K562 (cell line): Measurements from ENCODE around the gene IFNGR2. TPM values are rescaled to one million over a fixed set of nuclear protein-coding genes. Genes with fewer than 3 reads are reported as not detected.

Experiments used
- FOXA3 ChIP-seq, 2 experiments: fragments of 450-650 bp in 1 of 2; sonication (generic) in 1 of 2; formaldehyde crosslinking; IDR thresholded peaks in 1 of 2; conservative IDR thresholded peaks in 1 of 2; 2 replicates each; pipeline versions ENCODE4 v1.4.0 to v1.8.0; 2020 to 2022; ENCODE audit warnings: mild to moderate bottlenecking in 2 of 2, missing genetic modification reagents in 1 of 2
- MAZ ChIP-seq, 2 experiments: fragments of 450-650 bp in 1 of 2; sonication (generic) in 1 of 2; formaldehyde crosslinking; IDR thresholded peaks in 1 of 2; conservative IDR thresholded peaks in 1 of 2; 2 replicates each; pipeline versions ENCODE4 v1.4.0 to v1.5.0; 2020; ENCODE audit warnings: mild to moderate bottlenecking in 1 of 2, missing genetic modification reagents in 1 of 2
- OTX1 ChIP-seq: fragments of 450-650 bp; formaldehyde crosslinking; IDR thresholded peaks from 2 replicates; pipeline ENCODE4 v1.4.0; 2022; ENCODE audit warnings: mild to moderate bottlenecking
- PHF8 ChIP-seq: fragments of 200-600 bp; sonication (generic); IDR thresholded peaks from 2 replicates; pipeline ENCODE4 v1.6.1; 2012; ENCODE audit warnings: mixed run types, mild to moderate bottlenecking, inconsistent platforms, low read length, moderate library complexity, borderline replicate concordance
- PML ChIP-seq: IDR thresholded peaks from 2 replicates; pipeline ENCODE4 v1.6.1; 2012; ENCODE audit warnings: low read length, inconsistent platforms
- POLR3G ChIP-seq: IDR thresholded peaks from 2 replicates; pipeline ENCODE4 v1.6.1; 2011; ENCODE audit not compliant: insufficient read length, insufficient replicate concordance; ENCODE audit errors: extremely low read depth
- ZKSCAN1 ChIP-seq: fragments of 150-350 bp; IDR thresholded peaks from 2 replicates; pipeline ENCODE4 v1.6.1; 2016; ENCODE audit warnings: low read depth, low read length
- ZNF174 ChIP-seq: fragments of 250-450 bp; sonication (Bioruptor Pico); IDR thresholded peaks from 2 replicates; pipeline ENCODE4 v1.4.0; 2020; ENCODE audit warnings: mild to moderate bottlenecking
- polyA plus RNA-seq, 8 experiments: library from polyadenylated mRNA; depleted of rRNA in 4 of 8; stranded (reverse) in 5 of 8; unstranded in 3 of 8; fragments of >200 nt; fragmentation: Nextera tagmentation in 2 of 8; fragmentation: Illumina TruSeq in 1 of 8; extraction: Ambion mirVana in 2 of 8; extraction: Trizol in 1 of 8; gene quantifications; 2 replicates each; pipeline versions ENCODE4 v1.2.1 to v1.2.3, GENCODE V29; 2011 to 2014; ENCODE audit warnings: inconsistent platforms in 1 of 8, missing spikeins in 1 of 8
- total RNA-seq, 7 experiments: library from RNA; depleted of rRNA in 6 of 7; stranded (reverse); fragments of >200 nt in 6 of 7; fragmentation: Illumina TruSeq in 2 of 7; extraction: Trizol in 2 of 7; gene quantifications; 2 replicates each; pipeline versions ENCODE4 v1.2.1 to v1.2.3, GENCODE V29; 2011 to 2021; ENCODE audit warnings: low replicate concordance in 1 of 7
- TF ChIP-seq, protein P1 (sequence below): fragments of 450-650 bp; IDR thresholded peaks from 2 replicates; pipeline ENCODE4 v1.6.1; 2016; ENCODE audit warnings: mild to moderate bottlenecking, moderate library complexity
- TF ChIP-seq, protein P2 (sequence below): IDR thresholded peaks from 2 replicates; pipeline ENCODE4 v1.6.1; 2011; ENCODE audit not compliant: insufficient read length; ENCODE audit errors: extremely low read depth
- TF ChIP-seq, protein P3 (sequence below): sonication (generic); formaldehyde crosslinking; IDR thresholded peaks from 2 replicates; pipeline ENCODE4 v1.4.0; 2020; ENCODE audit warnings: mild to moderate bottlenecking, missing genetic modification reagents

IFNGR2 gene
- total and polyA plus RNA-seq, 9 of the 15 experiments (the other 6 are each of a cell fraction or from before 2014, with no cell fraction given), result 6.7 to 58.0 (median 28.5) TPM

DNA sequence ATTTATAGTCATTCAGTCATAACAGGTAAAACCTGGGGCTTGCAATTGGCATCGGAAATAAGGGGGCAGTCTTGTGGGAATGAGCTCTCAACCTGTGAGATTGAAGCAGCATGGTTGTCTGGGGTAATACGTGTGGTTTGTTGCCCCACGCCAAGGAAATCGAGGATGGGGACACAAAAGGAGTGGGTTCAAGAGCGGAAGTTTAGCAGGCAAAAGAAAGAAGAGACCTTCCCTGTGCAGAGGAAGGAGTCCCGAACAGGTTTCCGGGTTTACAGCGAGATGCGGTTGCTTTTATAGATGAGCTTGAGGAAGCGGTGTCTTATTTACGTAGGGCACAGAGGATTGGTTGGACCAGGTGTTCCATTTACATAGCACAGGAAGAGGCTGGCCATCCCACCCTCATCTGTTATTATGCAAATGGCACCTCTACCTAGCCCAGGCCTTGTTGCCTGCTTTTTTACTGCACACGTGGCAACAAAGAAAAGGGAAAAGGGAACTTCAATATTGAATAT, 41.1 kb upstream of the IFNGR2 start (continued):
- TF ChIP-seq, protein P1, sequence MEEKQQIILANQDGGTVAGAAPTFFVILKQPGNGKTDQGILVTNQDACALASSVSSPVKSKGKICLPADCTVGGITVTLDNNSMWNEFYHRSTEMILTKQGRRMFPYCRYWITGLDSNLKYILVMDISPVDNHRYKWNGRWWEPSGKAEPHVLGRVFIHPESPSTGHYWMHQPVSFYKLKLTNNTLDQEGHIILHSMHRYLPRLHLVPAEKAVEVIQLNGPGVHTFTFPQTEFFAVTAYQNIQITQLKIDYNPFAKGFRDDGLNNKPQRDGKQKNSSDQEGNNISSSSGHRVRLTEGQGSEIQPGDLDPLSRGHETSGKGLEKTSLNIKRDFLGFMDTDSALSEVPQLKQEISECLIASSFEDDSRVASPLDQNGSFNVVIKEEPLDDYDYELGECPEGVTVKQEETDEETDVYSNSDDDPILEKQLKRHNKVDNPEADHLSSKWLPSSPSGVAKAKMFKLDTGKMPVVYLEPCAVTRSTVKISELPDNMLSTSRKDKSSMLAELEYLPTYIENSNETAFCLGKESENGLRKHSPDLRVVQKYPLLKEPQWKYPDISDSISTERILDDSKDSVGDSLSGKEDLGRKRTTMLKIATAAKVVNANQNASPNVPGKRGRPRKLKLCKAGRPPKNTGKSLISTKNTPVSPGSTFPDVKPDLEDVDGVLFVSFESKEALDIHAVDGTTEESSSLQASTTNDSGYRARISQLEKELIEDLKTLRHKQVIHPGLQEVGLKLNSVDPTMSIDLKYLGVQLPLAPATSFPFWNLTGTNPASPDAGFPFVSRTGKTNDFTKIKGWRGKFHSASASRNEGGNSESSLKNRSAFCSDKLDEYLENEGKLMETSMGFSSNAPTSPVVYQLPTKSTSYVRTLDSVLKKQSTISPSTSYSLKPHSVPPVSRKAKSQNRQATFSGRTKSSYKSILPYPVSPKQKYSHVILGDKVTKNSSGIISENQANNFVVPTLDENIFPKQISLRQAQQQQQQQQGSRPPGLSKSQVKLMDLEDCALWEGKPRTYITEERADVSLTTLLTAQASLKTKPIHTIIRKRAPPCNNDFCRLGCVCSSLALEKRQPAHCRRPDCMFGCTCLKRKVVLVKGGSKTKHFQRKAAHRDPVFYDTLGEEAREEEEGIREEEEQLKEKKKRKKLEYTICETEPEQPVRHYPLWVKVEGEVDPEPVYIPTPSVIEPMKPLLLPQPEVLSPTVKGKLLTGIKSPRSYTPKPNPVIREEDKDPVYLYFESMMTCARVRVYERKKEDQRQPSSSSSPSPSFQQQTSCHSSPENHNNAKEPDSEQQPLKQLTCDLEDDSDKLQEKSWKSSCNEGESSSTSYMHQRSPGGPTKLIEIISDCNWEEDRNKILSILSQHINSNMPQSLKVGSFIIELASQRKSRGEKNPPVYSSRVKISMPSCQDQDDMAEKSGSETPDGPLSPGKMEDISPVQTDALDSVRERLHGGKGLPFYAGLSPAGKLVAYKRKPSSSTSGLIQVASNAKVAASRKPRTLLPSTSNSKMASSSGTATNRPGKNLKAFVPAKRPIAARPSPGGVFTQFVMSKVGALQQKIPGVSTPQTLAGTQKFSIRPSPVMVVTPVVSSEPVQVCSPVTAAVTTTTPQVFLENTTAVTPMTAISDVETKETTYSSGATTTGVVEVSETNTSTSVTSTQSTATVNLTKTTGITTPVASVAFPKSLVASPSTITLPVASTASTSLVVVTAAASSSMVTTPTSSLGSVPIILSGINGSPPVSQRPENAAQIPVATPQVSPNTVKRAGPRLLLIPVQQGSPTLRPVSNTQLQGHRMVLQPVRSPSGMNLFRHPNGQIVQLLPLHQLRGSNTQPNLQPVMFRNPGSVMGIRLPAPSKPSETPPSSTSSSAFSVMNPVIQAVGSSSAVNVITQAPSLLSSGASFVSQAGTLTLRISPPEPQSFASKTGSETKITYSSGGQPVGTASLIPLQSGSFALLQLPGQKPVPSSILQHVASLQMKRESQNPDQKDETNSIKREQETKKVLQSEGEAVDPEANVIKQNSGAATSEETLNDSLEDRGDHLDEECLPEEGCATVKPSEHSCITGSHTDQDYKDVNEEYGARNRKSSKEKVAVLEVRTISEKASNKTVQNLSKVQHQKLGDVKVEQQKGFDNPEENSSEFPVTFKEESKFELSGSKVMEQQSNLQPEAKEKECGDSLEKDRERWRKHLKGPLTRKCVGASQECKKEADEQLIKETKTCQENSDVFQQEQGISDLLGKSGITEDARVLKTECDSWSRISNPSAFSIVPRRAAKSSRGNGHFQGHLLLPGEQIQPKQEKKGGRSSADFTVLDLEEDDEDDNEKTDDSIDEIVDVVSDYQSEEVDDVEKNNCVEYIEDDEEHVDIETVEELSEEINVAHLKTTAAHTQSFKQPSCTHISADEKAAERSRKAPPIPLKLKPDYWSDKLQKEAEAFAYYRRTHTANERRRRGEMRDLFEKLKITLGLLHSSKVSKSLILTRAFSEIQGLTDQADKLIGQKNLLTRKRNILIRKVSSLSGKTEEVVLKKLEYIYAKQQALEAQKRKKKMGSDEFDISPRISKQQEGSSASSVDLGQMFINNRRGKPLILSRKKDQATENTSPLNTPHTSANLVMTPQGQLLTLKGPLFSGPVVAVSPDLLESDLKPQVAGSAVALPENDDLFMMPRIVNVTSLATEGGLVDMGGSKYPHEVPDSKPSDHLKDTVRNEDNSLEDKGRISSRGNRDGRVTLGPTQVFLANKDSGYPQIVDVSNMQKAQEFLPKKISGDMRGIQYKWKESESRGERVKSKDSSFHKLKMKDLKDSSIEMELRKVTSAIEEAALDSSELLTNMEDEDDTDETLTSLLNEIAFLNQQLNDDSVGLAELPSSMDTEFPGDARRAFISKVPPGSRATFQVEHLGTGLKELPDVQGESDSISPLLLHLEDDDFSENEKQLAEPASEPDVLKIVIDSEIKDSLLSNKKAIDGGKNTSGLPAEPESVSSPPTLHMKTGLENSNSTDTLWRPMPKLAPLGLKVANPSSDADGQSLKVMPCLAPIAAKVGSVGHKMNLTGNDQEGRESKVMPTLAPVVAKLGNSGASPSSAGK, result no peak
- no peak for TF ChIP-seq PML
- peak in 1 of 2 experiments; percentile 71; a peak in 1 of 4 replicates for TF ChIP-seq FOXA3 (CRISPR knock-in tag; conservative IDR thresholded peaks at IDR 0.05 in 1 of 2, IDR thresholded peaks at IDR 0.05 in 1 of 2)
- no peak for TF ChIP-seq ZKSCAN1
- TF ChIP-seq MAZ (CRISPR knock-in tag; conservative IDR thresholded peaks at IDR 0.05 in 1 of 2, IDR thresholded peaks at IDR 0.05 in 1 of 2), result 0 out of 4 replicates have a peak, but pooled peaks of 1 of the 2 experiments have one; percentile 27
- TF ChIP-seq, protein P2, sequence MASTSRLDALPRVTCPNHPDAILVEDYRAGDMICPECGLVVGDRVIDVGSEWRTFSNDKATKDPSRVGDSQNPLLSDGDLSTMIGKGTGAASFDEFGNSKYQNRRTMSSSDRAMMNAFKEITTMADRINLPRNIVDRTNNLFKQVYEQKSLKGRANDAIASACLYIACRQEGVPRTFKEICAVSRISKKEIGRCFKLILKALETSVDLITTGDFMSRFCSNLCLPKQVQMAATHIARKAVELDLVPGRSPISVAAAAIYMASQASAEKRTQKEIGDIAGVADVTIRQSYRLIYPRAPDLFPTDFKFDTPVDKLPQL, result peak; percentile 23
- TF ChIP-seq PHF8, result peak; percentile 40; the same call in 1 of the 2 replicates
- TF ChIP-seq, protein P3, sequence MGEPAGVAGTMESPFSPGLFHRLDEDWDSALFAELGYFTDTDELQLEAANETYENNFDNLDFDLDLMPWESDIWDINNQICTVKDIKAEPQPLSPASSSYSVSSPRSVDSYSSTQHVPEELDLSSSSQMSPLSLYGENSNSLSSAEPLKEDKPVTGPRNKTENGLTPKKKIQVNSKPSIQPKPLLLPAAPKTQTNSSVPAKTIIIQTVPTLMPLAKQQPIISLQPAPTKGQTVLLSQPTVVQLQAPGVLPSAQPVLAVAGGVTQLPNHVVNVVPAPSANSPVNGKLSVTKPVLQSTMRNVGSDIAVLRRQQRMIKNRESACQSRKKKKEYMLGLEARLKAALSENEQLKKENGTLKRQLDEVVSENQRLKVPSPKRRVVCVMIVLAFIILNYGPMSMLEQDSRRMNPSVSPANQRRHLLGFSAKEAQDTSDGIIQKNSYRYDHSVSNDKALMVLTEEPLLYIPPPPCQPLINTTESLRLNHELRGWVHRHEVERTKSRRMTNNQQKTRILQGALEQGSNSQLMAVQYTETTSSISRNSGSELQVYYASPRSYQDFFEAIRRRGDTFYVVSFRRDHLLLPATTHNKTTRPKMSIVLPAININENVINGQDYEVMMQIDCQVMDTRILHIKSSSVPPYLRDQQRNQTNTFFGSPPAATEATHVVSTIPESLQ (CRISPR knock-in tag), result no peak
- no peak for TF ChIP-seq POLR3G
- no peak for TF ChIP-seq ZNF174 (CRISPR knock-in tag)
- TF ChIP-seq OTX1, result 0 out of 2 replicates have a peak, but pooled peaks have one; percentile 39
